Measurements from ENCODE around the gene CAMK2A. TPM values are rescaled to one million over a fixed set of nuclear protein-coding genes. Genes with fewer than 3 reads are reported as not detected.

The CAMK2A gene
- total RNA-seq, 1 experiment from 2014 or later: 0.33 TPM

DNA sequence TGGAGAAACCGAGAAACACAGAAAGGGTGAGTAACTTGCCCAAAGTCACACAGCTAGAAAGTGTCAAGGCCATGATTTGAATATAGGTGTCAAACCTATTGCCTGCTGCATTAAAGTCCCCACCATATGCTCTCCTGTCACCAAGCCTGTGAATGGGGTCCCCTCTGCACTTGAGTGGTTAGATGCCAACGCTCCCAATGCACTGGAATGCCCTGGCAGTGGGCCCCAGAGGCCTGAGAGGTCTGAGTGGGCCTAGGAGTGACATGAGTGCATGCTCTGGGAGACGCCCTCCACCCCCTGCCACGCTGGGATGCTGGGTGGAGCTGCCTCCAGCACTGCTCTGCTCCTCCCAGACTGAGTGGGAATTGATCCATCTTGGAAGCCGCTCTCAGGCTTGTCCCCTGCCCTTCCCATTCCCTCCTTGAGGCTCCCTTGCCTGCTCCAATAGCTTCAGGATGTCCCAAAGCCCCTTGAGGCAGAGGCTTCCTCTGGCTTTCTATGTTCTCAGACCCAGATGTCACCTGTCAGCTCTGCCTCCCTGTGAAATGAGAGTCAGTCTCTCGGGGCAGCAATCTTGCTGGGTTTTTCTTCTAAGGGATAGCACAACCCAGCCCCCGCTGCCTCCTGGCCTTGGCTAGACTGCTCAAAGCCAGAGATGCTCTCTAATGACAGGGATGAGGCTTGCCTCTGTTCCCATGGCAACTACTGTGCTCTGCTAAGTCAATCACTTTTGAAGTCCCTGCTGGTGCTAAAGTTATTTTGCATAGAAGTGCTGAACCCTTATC lies 19.7 kb upstream of the CAMK2A start:
- H3K23me2 ChIP-seq (ENCODE audit: insufficient read length, low read depth, low read length, poor library complexity, severe bottlenecking): no peaks in the 10 kb centered on the region
- DNase-seq: no peak
- H4K20me1 ChIP-seq (ENCODE audit: control insufficient read depth, insufficient read depth, insufficient read length): no peaks in the 10 kb centered on the region
- H3K23ac ChIP-seq (ENCODE audit: insufficient read length, low read depth, low read length): no peak overlapping the region
- no peak overlapping the region for H2AK5ac ChIP-seq (ENCODE audit: insufficient read length, low read length)
- H3K36me3 Mint-ChIP-seq (ENCODE audit: insufficient read depth in 1 of 3, low read depth in 3 of 3): no peaks in the 10 kb centered on the region
- no peak overlapping the region for H2BK5ac ChIP-seq (ENCODE audit: insufficient read length, low read length)
- H3K9ac ChIP-seq (ENCODE audit: extremely low read depth, insufficient read length, low read length): no peak overlapping the region
- H3K56ac ChIP-seq (ENCODE audit: insufficient read length, low read depth, low read length): no peak overlapping the region
- TF ChIP-seq, protein P1, sequence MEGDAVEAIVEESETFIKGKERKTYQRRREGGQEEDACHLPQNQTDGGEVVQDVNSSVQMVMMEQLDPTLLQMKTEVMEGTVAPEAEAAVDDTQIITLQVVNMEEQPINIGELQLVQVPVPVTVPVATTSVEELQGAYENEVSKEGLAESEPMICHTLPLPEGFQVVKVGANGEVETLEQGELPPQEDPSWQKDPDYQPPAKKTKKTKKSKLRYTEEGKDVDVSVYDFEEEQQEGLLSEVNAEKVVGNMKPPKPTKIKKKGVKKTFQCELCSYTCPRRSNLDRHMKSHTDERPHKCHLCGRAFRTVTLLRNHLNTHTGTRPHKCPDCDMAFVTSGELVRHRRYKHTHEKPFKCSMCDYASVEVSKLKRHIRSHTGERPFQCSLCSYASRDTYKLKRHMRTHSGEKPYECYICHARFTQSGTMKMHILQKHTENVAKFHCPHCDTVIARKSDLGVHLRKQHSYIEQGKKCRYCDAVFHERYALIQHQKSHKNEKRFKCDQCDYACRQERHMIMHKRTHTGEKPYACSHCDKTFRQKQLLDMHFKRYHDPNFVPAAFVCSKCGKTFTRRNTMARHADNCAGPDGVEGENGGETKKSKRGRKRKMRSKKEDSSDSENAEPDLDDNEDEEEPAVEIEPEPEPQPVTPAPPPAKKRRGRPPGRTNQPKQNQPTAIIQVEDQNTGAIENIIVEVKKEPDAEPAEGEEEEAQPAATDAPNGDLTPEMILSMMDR (conservative IDR thresholded peaks at IDR 0.05): no peak
- H3K18ac ChIP-seq (ENCODE audit: insufficient read length, low read depth, low read length): no peak overlapping the region
- H3K4me1 Mint-ChIP-seq: peaks cover 25 to 31% of the 10 kb centered on the region in 2 experiments
- H2BK12ac ChIP-seq (ENCODE audit: insufficient read length, low read depth, low read length): no peak overlapping the region
- no peak overlapping the region for H2BK120ac ChIP-seq (ENCODE audit: low read depth, low read length, poor library complexity, severe bottlenecking)
- H2BK15ac ChIP-seq (ENCODE audit: low read depth, low read length): no peak overlapping the region
- peaks cover 5% of the 10 kb centered on the region for H3K27me3 Mint-ChIP-seq (ENCODE audit: low read depth)
- no peak overlapping the region for H3K4me2 ChIP-seq (ENCODE audit: insufficient read depth, insufficient read length, low read length)
- H3K27ac ChIP-seq (ENCODE audit: insufficient read length, low read depth, low read length): no peak overlapping the region
- no peaks in the 10 kb centered on the region for H3K9me3 Mint-ChIP-seq
- H3K27ac Mint-ChIP-seq: no peak overlapping the region; a peak in 1 of 7 replicates
- H3K79me1 ChIP-seq (ENCODE audit: insufficient read depth, low read depth, low read length, poor library complexity, severe bottlenecking): no peaks in the 10 kb centered on the region
- no peak overlapping the region for H2AFZ ChIP-seq (ENCODE audit: low read length)
- H3T11ph ChIP-seq (ENCODE audit: low read length): no peak overlapping the region
- H3K27me3 ChIP-seq (ENCODE audit: insufficient read depth, low read length): no peaks in the 10 kb centered on the region
- no peak overlapping the region for H4K8ac ChIP-seq (replicated peaks; ENCODE audit: insufficient read length, low read depth, low read length)
- H3K4me3 Mint-ChIP-seq: no peak overlapping the region
- no peak overlapping the region for H4K5ac ChIP-seq (ENCODE audit: insufficient read length, low read depth, low read length)
- peaks cover under 1% of the 10 kb centered on the region; the same call in 1 of the 2 replicates for H3K4me1 ChIP-seq (ENCODE audit: insufficient read depth, low read length)
- no peak overlapping the region for H4K91ac ChIP-seq (ENCODE audit: insufficient read length, low read depth, low read length)
- no CpG with 5 or more reads among the region's 7 CpGs for WGBS (ENCODE audit: extremely low coverage, insufficient read length, low lambda C conversion rate)
- H3K4ac ChIP-seq (ENCODE audit: low read depth, low read length): no peak overlapping the region
- no peaks in the 10 kb centered on the region for H3K79me2 ChIP-seq (ENCODE audit: insufficient read depth, low read length)
- no peak overlapping the region for H3K14ac ChIP-seq (ENCODE audit: insufficient read depth, low read length)
- H3K9me3 ChIP-seq (ENCODE audit: control insufficient read depth, low read depth, low read length): no peaks in the 10 kb centered on the region
- H2BK20ac ChIP-seq (ENCODE audit: low read depth, low read length, poor library complexity, severe bottlenecking): no peak overlapping the region

All from H9 (cell line).